Esophagus muscularis mucosa (tissue), 4 donors: ENCODE measurements around the gene XPO4. TPM values are rescaled to one million over a fixed set of nuclear protein-coding genes. Genes with fewer than 3 reads are reported as not detected.

Source experiments
- DNase-seq: peaks from one replicate; pipeline ENCODE4 v3.0.0-alpha.2; 2017; ENCODE audit errors: extremely low spot score
- H3K27ac ChIP-seq, 4 donors: fragments of 200-600 bp; sonication (generic); replicated peaks in 1 of 4; 1 replicate in 3 of 4; 2 replicates in 1 of 4; pipeline ENCODE4 v1.5.1; 2016 to 2019; ENCODE audit warnings: mild to moderate bottlenecking in 1 of 4
- H3K27me3 ChIP-seq, 4 donors: fragments of 200-600 bp; sonication (generic); one replicate each; pipeline versions ENCODE4 v1.5.1 to v1.6.0; 2016 to 2019
- H3K36me3 ChIP-seq, 4 donors: fragments of 200-600 bp; sonication (generic); one replicate each; pipeline ENCODE4 v1.5.1; 2016 to 2019
- H3K4me1 ChIP-seq, 4 donors: fragments of 200-600 bp; sonication (generic); one replicate each; pipeline ENCODE4 v1.5.1; 2016 to 2019
- H3K4me3 ChIP-seq, 4 donors: fragments of 200-600 bp; sonication (generic); 1 replicate in 2 of 4; 2 replicates in 2 of 4; pipeline ENCODE4 v1.5.1; 2016 to 2019; ENCODE audit warnings: mild to moderate bottlenecking in 4 of 4, moderate library complexity in 1 of 4
- H3K9me3 ChIP-seq, 4 donors: fragments of 200-600 bp; sonication (generic); 1 replicate in 3 of 4; 2 replicates in 1 of 4; pipeline ENCODE4 v1.5.1; 2016 to 2019
- EP300 ChIP-seq: sonication (generic); formaldehyde crosslinking; IDR thresholded peaks from one replicate; pipeline ENCODE4 v1.6.1; 2017; ENCODE audit warnings: antibody characterized with exemption
- POLR2A ChIP-seq: fragments of 450-650 bp; IDR thresholded peaks from one replicate; pipeline ENCODE4 v1.6.1; 2017; ENCODE audit warnings: antibody characterized with exemption, moderate library complexity, mild to moderate bottlenecking, low read depth
- POLR2AphosphoS5 ChIP-seq, 2 donors: sonication (generic); formaldehyde crosslinking; IDR thresholded peaks; one replicate each; pipeline ENCODE4 v1.6.1; 2017; ENCODE audit warnings: antibody characterized with exemption in 2 of 2
- WGBS: methylation state at CpG from one replicate; pipeline ENCODE4 v1.1.5; 2018; 5-methylcytosine and 5-hydroxymethylcytosine counted together
- intact Hi-C: fragments of 100-400 bp; cut with DNase I; formaldehyde crosslinking; loops from one replicate; pipeline ENCODE4 v1.15.1; 2023
- total RNA-seq, 4 donors: library from RNA; depleted of rRNA; stranded (reverse); fragments of >200 nt; gene quantifications; one replicate each; pipeline versions ENCODE4 v1.1.0 to v1.2.1, GENCODE V29; 2016
- TF ChIP-seq, protein P1 (sequence below), 3 experiments: fragments of 200-600 bp in 2 of 3; fragments of 450-650 bp in 1 of 3; sonication (generic) in 2 of 3; IDR thresholded peaks; one replicate each; pipeline ENCODE4 v1.5.1; 2017 to 2019; ENCODE audit warnings: antibody characterized with exemption in 3 of 3, mild to moderate bottlenecking in 2 of 3, moderate library complexity in 1 of 3

Gene XPO4
- total RNA-seq, 4 donors from 2014 or later, result 12.6 to 17.3 (median 15.2) TPM

DNA sequence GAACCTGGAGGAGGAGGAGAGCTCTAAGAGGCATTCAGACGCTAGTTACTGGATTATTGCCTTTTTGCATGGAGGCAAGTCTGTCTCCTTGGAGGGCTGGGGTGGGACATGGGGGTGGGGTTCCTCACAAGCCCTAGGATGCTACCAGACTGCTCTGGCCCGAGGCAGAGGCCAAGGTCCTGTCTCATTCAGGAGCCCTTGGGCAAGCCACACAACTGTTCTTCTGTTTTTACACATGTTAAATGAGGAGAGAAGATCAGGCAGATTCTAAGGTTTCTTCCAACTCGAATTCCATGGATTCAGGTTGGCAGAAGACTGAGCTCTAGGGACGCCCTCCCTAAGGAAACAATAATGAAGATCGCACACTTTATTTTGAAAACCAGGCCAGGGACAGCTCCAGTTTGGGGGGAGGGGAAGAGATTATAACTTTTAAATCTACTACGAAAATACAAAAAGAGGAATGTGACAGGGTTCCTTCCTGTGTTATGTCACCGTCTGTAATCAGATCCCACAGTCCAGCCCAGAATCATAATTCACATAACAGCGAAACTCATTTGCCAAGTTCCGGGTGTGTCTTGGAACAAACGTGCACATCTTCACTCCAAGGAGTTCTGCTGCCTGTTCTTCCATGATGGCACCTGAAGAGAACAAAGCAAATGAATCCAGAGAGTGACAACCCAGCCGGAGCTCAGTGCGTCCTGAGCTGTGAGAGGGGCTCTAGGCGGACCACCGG, 173.8 kb downstream of the XPO4 start:
- intact Hi-C loops, result no loop called here
- DNase-seq, result peak; percentile 92
- peak overlapping the region; percentile 7 to 54 (median 34) for H3K27ac ChIP-seq
- peaks cover 0 to 6% (median 0%) of the 10 kb centered on the region in 4 donors for H3K4me1 ChIP-seq
- peaks cover 0 to 20% (median 8%) of the 10 kb centered on the region in 4 donors for H3K36me3 ChIP-seq
- TF ChIP-seq POLR2AphosphoS5 (IDR thresholded peaks at IDR 0.05), result no peak
- TF ChIP-seq, protein P1, sequence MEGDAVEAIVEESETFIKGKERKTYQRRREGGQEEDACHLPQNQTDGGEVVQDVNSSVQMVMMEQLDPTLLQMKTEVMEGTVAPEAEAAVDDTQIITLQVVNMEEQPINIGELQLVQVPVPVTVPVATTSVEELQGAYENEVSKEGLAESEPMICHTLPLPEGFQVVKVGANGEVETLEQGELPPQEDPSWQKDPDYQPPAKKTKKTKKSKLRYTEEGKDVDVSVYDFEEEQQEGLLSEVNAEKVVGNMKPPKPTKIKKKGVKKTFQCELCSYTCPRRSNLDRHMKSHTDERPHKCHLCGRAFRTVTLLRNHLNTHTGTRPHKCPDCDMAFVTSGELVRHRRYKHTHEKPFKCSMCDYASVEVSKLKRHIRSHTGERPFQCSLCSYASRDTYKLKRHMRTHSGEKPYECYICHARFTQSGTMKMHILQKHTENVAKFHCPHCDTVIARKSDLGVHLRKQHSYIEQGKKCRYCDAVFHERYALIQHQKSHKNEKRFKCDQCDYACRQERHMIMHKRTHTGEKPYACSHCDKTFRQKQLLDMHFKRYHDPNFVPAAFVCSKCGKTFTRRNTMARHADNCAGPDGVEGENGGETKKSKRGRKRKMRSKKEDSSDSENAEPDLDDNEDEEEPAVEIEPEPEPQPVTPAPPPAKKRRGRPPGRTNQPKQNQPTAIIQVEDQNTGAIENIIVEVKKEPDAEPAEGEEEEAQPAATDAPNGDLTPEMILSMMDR (IDR thresholded peaks at IDR 0.05), result no peak
- no peak for TF ChIP-seq POLR2A
- TF ChIP-seq EP300, result no peak
- no peaks in the 10 kb centered on the region for H3K27me3 ChIP-seq
- WGBS, result 61% methylated on average over 14 of the region's 14 CpGs
- H3K4me3 ChIP-seq, result no peak overlapping the region
- H3K9me3 ChIP-seq, result no peaks in the 10 kb centered on the region

DNA sequence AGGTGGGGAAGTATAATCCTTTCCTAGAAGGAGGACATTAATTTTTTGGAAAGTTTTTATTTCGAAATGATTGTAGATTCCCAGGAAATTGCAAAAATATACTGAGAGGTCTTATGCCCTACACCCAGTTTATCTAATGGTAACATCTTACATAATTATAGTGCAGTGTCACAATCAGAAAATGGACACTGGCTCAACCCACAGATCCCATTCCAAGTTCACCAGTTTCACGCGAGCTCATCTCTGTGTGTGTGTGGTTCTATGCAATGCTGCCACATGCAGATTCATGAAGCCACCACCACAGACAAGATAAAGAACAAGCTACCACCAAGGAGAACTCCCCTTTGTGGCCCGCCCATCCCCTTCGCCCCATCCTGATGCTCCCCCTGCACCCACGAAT, 174.7 kb downstream of the XPO4 start:
- Histone ChIP-seq H3K4me3 (no peak overlapping the region), H3K27me3 (no peaks in the 10 kb centered on the region), H3K4me1 (peaks cover 0 to 6% (median 0%) of the 10 kb centered on the region in 4 donors), H3K36me3 (peaks cover 0 to 20% (median 8%) of the 10 kb centered on the region in 4 donors), H3K9me3 (no peaks in the 10 kb centered on the region), H3K27ac (no peak overlapping the region)
- no peak for TF ChIP-seq EP300
- no peak for TF ChIP-seq POLR2AphosphoS5 (IDR thresholded peaks at IDR 0.05)
- no peak for TF ChIP-seq POLR2A
- 63% methylated on average over 6 of the region's 6 CpGs for WGBS
- peak; percentile 80 for DNase-seq
- intact Hi-C loops, result no loop called here

Other genes starting within 250 kb of the XPO4 start
- gene IL17D, start 199.0 kb downstream of the XPO4 start, total RNA-seq, result 1 to 10 TPM; 4.2 to 9.9 (median 6.7) TPM
- gene EEF1AKMT1, start 128.8 kb downstream of the XPO4 start, total RNA-seq, result 10 to 100 TPM; 13.1 to 18.7 (median 14.8) TPM
- gene LATS2, start 158.8 kb upstream of the XPO4 start, total RNA-seq, result 10 to 100 TPM; 49.8 to 93.8 (median 77.0) TPM
- gene SAP18, start 237.4 kb upstream of the XPO4 start, total RNA-seq, result 10 to 100 TPM; 55.3 to 63.8 (median 57.0) TPM